NK-92 (cell line): ENCODE measurements around the gene ESPN.
"Not testable (repeated sequence)": the region's sequence is repeated elsewhere in the genome, so short reads cannot be mapped to it uniquely, and the experiment has no call there.

Source experiments
- DNase-seq: peaks from one replicate; lab custom pipeline; 2025; ENCODE audit not compliant: unreplicated experiment; lab: John Stamatoyannopoulos, UW

ESPN gene

GRCh38 chr1:6427441-6428390, 3.1 kb downstream of the ESPN start:
- no peak for DNase-seq

GRCh38 chr1:6428453-6428852, 3.9 kb downstream of the ESPN start:
- not testable (repeated sequence) for DNase-seq

GRCh38 chr1:6429660-6430411, 5.3 kb downstream of the ESPN start:
- not testable (repeated sequence) for DNase-seq

GRCh38 chr1:6431645-6432579, 7.3 kb downstream of the ESPN start:
- DNase-seq, result not testable (repeated sequence)

GRCh38 chr1:6434186-6434585, 9.6 kb downstream of the ESPN start:
- no peak for DNase-seq

GRCh38 chr1:6435129-6435528, 10.6 kb downstream of the ESPN start:
- no peak for DNase-seq

GRCh38 chr1:6435547-6435946, 11.0 kb downstream of the ESPN start:
- no peak for DNase-seq

GRCh38 chr1:6436277-6436676, 11.7 kb downstream of the ESPN start:
- not testable (repeated sequence) for DNase-seq

- DNase-seq, result not testable (repeated sequence)
Observed at GRCh38 chr1:6437012-6437700, 12.6 kb downstream of the ESPN start.

- no peak for DNase-seq
Observed at GRCh38 chr1:6438047-6438525, 13.5 kb downstream of the ESPN start.

- DNase-seq, result no peak
Observed at GRCh38 chr1:6440198-6441126, 15.9 kb downstream of the ESPN start.

- DNase-seq, result no peak
Observed at GRCh38 chr1:6441586-6441985, 17.0 kb downstream of the ESPN start.

- DNase-seq, result no peak
Observed at GRCh38 chr1:6443339-6444115, 19.0 kb downstream of the ESPN start.

GRCh38 chr1:6444377-6444776, 19.8 kb downstream of the ESPN start:
- DNase-seq, result no peak

- DNase-seq, result no peak
Observed at GRCh38 chr1:6445062-6445763, 20.6 kb downstream of the ESPN start.

- not testable (repeated sequence) for DNase-seq
Observed at GRCh38 chr1:6445929-6446328, 21.4 kb downstream of the ESPN start.

- no peak for DNase-seq
Observed at GRCh38 chr1:6446665-6447015, 22.1 kb downstream of the ESPN start.
